Left renal pelvis (tissue), 4 donors: ENCODE data around the gene ADAMTS2. TPM values are rescaled to one million over a fixed set of nuclear protein-coding genes. Genes with fewer than 3 reads are reported as not detected.
"Not testable (repeated sequence)": the region's sequence is repeated elsewhere in the genome, so short reads cannot be mapped to it uniquely, and the experiment has no call there.

ENCODE experiments used
- DNase-seq, 4 donors: peaks; one replicate each; pipeline ENCODE4 v3.0.0-alpha.2; 2013; ENCODE audit warnings: low read depth in 4 of 4, low spot score in 3 of 4
- polyA plus RNA-seq, 4 donors: library from polyadenylated mRNA; unstranded; fragments of 120-200 nt; gene quantifications; one replicate each; pipeline ENCODE4 v1.2.1, GENCODE V29; 2013; ENCODE audit not compliant: insufficient read length in 4 of 4

ADAMTS2 gene
- polyA plus RNA-seq, 4 donors, result 9.8 to 78.6 (median 14.0) TPM

DNA sequence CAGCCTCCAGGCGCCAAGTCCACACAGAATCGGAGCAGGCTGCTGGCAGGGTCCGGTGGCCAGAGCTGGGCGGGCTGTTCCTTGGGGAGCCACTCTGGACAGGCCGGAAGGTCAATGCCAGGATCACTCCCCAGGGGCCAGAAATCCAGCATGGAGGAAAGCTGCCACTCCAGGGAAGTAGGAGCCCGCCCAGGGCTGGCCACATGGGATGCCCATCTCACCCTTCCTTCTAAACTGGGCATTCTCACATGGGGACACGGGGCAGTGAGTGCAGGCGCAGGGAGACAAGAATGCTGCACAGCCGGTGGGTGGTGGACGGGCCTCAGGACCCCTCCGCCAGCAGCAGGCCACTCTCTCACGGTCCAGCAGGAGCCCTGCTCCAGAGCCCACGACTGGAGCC lies 58.2 kb downstream of the ADAMTS2 start:
- DNase-seq, result no peak

DNA sequence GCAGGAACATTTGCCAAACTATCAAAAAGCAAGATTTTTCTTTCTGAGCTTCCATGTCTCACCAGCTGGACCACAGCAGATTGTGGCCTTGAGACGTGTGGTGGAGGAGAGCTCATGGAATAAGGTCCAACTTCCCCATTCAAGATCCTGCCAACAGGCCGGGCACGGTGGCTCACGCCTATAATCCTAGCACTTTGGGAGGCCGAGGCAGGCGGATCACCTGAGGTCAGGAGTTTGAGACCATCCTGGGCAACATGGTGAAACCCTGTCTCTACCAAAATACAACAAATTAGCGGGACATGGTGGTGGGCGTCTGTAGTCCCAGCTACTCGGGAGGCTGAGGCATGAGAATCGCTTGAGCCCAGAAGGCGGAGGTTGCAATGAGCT lies 59.5 kb downstream of the ADAMTS2 start:
- not testable (repeated sequence) for DNase-seq

DNA sequence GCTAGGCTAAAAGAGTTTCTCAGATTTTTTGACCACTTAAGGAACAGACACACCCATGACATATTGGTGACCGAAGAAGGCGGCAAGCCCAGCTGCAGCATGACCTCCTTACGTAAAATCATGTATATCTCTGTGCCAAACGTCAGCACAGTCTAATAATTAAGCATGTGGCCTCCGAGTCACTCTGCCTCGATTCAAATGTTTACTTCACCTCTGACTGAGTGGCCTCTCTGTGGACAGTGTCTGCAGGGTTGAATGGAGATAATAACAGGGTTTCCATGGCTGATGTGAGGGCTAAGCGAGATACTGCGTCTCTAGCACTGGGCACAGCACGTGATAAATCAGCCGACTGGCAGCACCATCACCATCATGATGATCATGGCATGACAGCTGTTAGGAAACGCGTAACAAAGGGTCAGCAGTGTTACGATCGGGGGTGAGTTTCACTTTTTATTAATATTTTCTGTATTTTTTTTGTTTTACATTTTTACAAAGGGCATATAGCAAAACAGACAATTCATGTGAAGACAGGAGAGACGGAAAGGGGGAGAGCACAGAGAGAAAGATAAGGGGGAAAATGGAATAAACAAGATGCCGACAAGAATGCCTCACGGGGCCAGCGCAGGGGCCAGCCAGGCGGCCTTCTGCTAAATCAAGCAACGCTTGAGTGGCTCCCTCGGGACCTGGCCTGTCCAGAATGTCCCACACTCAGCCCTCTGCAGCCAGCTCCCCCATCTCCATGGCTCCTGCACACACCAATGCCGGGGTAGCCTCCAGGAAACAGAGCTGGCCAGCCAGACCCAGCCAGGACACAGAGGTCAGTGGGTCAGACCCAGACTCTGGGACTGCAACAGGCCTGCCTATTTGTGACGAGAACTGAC lies 60.3 kb downstream of the ADAMTS2 start:
- peak in 1 of 4 donors; percentile 42 for DNase-seq

DNA sequence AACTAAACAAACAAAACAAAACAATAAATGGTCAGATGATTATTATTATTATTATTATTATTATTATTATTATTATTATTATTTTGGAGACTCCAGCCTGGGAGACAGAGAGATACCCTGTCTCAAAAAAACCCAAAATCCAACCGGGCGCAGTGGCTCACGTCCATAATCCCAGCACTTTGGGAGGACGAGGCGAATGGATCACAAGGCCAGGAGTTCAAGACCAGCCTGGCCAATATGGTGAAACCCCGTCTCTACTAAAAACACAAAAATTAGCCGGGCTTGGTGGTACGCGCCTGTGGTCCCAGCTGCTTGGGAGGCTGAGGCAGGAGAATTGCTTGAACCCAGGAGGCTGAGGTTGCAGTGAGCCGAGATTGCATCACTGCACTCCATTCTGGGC lies 61.4 kb downstream of the ADAMTS2 start:
- DNase-seq, result not testable (repeated sequence)

DNA sequence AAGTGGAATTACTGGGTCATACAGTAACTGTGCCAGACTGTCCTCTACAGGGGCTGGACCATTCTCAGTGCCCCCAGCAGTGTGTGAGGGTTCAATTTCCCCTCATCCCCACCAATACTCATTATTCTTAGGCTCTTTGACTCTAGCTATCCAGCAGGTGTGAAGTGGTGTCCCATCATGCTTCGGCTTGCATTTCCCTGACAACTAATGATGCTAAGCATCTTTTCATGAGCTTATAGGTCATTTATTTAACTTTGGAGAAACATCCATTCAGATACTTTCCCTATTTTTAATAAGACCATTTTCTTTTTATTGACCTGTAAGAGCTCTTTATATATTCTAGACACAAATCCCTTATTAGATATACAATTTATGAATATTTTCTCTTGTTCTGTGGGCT lies 63.6 kb downstream of the ADAMTS2 start:
- no peak for DNase-seq

DNA sequence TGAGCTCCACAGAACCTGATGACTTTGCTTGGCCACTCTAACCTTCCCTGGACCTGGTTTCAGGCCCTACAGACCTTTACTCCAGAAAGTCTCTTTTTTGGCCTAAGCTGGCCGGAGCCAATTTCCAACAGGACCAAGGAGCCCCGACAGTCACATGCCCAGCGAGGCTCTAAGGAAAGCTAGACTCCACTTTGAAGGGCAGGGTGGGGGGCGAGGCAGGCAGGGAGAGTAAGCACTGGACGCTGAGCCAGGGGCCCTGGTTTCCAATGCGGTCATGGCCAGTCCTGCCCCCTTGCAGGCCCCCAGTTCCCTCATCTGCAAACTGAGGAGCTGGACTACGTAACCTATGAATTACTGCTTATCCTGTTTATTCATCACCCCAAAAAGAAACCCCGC lies 65.2 kb downstream of the ADAMTS2 start:
- DNase-seq, result no peak

DNA sequence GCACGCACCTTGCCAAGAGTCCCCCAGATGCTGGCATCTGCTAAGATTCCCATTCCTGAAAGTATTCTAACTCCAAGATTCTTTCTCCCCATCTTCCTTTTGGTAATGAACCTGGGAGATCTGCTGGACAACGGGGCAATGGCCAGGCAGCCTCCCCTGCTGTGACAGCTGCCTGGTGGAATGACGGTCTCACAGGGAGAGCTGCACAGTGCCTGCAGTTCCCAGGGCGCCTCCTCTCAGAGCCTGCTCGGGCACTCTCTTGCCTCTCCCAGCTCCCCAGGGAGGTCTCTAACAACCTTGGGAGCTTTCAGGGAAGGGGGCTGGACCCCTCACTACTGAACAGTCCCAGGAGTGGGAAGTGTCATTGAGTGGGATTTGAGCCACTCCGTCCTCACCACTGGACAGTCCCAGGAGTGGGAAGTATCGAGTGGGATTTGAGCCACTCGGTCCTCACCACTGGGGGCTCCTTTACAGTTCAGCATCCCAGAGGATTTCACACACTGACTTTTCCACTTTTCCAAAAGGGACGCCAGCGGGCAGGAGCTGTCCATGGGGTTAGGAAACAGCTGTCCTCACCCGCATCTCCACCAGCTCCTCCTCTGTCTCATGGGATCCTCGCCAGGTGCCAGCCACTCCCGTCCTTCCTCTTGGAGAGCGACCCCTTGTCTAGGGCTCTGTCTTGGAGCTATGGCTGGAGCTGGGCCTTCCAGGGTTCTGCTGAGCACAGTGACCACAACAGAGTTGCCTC lies 65.7 kb downstream of the ADAMTS2 start:
- no peak for DNase-seq

DNA sequence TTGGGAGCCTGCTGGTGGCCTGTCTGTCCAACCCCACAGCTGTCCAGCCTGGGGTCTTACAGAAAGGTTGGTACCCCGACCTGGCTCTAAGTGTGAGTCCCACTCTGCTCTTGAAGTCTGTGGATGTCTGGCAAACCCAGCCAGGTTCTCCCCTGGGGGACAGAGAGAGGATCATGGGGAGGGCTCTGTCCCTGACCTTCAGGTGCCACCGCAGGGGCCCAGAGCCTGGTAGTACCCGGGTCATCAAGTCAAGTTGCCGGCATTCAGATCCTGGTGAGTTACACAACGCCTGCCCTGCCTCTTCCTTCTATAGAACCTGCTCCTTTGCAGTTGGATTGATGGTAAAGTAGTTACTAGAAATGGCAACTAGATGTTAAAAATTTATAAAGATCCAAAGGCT lies 66.7 kb downstream of the ADAMTS2 start:
- DNase-seq, result no peak

DNA sequence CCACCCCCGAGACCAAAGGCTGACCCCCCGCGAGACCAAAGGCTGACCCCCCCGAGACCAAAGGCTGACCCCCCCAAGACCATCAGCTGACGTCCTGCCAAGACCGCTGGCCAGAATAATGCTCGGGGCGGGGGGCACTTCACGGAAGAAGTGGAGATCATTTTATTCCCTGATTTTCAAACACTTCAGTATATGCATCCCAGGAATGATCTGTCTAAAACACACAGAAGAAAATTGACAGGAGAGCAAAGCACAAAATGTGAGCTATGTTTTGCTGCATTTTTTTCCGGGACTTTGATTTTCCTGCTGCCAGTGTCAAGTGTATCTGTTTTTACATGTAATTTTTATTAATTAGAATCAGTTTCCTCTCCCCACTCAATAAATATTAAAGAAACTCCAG lies 67.1 kb downstream of the ADAMTS2 start:
- DNase-seq, result no peak

DNA sequence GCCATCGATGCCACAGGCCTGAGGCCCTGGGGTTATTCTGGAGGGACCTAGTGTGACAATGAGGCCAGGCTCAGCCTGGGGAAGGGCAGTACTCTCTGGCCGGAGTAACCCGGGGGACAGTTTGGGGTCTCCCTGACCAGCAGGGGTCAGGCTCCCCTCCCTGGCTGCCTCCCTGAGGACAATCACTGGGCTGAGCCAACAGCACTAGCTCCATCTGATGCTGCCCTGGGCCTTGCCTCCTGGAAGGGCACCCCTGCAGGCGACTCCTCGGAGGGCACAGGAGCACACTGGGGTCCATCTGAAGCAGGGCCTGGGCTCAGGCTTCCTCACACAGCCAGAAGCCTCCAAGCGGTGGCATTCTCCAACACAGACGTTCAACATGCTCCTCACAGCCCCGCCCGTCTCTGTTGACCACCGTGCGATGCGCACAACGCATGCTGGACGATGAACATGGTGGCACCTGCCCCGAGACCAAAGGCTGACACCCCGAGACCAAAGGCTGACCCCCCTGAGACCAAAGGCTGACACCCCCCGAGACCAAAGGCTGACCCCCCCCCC lies 68.3 kb downstream of the ADAMTS2 start:
- no peak for DNase-seq

DNA sequence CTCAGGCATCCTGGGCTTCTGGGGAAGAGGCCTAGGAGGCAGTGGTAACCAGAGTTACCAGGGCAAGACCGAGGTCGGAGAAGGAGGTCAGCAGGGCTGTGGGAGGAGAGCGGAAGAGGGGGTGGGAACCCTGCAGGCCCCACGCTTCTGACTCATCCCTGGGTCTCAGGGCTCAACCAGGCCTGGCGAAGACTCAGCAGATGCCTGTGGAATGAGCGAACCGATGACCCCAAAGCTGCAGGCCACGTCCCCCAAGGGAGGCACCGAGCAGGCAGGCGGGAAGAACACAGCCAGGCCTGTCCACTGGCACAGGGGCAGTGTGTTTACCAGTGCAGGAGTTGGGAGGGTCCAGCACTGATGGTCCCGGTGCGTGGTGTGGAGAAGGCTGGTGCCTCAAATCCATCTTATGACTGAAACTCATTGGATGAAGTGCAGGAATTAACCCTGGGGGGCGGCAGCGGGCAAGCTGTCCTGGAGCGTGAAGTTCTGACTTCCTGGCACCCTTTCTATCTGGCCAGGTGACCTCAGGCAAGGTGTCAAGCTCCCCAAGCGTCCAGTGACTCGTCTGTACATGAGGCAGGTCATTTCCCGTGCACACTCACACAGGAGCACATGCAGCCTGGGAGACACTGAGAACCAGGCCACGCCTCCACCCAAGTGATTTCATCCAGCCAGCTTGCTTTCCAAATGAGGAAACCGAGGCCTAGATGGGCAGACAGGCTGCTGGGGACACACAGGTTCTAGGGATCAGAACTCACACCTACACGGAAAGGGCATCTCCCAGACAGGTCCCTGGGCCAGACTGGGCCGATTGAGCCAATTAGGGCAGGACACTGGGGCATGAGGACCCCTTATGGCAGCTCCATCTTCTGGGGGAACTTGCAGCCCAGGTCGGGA lies 69.1 kb downstream of the ADAMTS2 start:
- DNase-seq, result no peak

DNA sequence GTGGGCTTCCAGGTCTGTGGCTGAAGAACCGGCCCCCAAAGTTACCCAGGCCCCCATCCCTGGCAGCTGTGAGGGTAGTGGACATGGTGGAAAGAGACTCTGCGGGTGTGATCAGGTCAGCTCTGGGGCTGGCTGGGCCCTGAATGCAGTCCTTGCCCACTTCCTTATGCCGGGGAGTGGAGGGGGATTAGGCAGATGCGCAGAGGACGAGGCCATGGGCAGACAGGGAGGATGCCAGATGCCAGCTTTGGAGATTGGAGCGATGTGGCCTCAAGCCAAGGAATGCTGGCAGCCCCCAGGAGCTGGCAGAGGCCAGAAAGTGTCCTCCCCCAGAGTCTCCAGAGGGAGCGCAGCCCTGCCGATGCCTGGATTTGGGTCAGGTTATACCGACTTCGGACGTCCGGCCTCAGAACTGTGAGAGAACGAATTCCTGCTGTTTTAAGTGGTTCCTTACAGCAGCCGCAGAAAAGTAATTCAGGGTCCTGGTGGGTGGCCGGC lies 69.8 kb downstream of the ADAMTS2 start:
- no peak for DNase-seq

DNA sequence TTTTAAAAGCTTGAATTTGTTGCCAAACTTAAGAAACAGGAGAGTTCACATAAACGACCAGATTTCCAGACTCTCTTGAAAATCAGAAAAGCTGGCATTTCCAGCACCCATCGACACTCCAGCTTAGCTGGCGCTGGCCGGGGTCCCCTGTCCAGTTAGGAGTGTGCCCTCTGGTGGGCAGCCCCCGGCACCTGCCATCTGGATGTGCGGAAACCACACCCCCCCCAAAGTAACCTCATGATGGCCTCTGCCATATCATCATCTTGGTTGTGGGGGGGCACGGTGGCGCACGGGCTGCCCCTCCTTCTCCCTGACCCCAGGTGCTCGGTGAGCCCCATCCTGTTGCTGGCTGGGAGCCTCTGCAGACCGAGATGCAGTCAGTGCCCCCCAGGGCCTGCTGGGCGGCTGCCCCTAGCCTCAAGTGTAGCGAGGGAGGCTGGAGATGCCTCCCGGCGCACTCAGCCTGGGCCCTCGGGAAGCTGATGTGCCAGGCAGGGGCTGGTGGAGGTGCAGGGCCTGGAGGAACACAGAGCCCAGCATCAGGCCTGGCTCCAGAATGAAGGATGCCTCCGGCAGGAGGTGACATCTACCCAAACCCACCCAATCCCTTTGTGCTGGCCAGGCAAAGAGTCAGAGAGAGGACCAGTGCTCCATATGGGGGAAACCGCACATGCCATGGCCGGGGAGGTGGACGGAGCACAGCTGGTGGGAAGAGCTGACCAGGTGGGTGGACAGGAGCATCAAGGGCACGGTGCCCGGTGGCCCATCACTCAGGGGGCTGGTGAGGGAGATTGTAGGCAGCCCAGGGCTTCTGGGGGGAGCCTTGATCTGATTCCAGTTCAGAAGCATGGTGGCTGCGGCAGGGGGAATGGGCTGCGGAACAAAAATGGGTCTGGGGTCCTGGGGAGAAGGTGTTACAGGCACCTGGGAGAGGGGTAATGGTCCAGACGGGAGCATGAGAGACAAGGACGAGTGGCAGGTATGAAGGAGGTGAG lies 70.6 kb downstream of the ADAMTS2 start:
- DNase-seq, result no peak

DNA sequence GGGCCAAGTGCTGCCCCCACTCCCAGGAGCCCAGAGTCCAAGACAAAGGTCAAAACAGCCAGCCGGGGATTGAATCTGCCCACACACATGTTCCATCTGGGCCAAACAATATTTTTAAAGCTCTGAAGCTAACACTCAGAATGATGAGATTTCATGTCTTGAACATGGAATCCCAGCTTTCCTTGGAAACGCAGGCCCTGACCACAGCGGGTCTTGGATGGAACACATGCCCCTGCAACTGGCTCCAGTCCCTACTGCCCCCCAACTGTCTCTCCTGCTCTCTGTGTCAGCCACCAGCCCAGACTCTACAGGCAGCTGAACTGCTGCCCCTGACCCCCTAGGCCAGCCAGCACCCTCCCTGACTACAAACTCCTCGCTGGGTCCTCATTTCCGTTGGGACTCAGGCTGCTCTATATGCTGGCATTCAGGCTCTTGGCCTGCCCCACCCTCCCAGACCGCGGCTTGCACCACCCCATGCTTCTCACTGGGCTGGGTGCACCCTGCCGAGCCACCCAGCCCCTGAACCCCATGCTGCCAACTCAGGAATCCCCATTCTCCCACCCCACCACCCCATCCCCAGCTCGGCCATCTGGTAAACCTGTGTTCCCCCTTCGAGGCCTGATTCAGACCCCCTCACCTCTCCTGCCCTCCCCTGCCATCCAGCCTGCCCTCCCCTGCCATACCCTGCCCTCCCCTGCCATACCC lies 71.7 kb downstream of the ADAMTS2 start:
- no peak for DNase-seq

DNA sequence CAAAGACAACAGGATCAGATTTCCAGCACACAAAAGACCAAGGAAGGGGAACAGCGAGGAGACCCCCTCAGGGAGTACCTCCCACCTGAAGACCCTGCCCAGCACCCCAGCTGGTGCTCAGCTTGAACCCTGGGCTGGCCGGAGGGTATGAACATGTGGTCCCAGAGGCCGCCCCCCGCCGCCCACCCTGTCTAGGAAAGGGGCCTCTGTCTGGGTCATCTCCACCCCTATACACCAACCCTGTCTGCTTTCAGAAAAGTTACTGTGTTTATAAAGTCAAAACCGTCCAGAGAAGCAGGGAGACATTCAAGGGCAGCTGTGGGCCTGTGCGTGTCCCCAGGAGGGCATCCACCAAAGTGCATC lies 72.2 kb downstream of the ADAMTS2 start:
- DNase-seq, result no peak

DNA sequence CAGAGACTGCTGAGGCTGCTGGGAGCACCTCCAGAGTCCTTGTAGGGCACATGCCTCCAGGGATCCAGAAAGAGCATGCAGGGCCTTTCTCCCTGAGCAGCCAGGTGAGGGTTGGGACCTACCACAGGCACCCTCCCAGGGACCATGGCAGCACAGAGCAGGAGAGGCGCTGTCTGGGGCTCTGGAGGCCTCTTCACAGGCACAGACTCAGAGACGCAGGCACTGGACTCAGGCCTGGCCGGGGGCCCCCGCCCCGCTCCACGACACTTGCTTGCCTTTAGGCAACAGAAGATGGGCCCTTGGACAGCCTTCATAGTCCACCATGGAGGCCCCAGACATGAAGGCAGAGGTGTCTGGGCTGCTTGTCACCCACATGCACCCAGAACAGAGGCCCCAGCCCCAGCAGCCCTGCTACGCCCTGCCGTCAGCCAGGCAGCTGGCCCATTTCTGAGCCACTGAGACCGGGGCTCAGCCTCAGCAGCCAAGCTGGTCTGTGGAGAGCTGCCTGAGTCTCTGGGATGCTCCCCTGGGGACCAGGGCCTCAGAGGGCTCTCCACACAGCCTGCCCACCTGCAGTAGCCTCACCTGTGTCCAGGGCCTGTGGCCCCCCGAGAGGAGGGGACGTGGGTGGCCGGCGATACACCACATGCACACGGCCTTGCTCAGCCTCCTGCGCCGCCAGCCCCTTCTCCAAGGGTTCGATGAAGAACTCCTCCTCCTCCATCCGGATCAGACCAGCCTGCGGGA lies 72.8 kb downstream of the ADAMTS2 start:
- DNase-seq, result no peak

DNA sequence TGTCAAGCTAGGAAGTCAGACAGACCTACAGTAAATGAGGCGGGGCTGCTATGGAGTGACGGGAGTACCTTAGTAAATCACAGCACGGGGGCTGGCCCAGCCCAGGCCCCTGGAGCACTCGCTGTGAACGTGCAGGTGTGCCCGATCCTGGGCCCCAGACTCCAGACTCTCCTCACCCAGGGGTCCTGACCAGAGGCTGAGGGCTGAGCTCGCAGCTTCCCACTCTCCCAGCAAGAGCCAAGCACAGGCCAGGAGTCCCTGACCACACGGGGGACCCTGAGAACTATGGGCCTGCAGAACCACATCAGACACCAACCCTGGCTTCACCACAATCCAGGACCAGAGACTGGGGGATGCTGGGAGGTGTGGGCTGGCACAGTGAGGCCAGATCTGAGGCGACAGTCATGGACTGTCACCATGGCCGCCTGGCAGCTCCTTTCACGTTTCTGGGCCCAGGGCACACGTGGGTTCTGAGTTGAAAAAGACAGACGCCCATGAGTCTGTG lies 73.4 kb downstream of the ADAMTS2 start:
- DNase-seq, result no peak

DNA sequence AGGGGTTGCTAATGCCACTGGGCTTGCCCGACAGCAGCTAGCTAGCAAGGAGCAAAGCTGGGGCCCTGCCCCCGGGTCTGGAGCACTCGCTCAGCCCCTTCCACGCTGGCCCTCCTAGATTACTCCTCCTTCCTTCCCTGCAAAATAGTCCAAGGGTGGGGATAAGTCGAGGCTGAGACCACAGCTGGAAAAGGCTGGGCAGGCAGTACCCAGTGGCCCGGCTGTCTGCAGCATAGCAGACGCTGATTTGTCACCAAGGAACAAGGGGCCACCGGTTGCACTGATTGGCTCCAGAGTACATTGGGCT lies 73.9 kb downstream of the ADAMTS2 start:
- no peak for DNase-seq
